OCI-LY7 (cell line): ENCODE results near the gene BRCA2. TPM values are rescaled to one million over a fixed set of nuclear protein-coding genes. Genes with fewer than 3 reads are reported as not detected.
A peak's percentile ranks its signal among the peaks of the same experiment; 100 is the strongest.

Experiments used
- BruUV-seq: library from RNA; stranded (reverse); fragments of 400-500 nt; replicated peaks from 2 replicates; lab custom pipeline; 2021; lab: Mats Ljungman, UMichigan
- CTCF ChIA-PET: fragments of 300-600 bp; sonication (Branson Sonifier 250); formaldehyde crosslinking; loops from one replicate; lab custom pipeline; 2022; ENCODE audit warnings: antibody characterized with exemption; ENCODE audit not compliant: unreplicated experiment; lab: Charles Lee
- POLR2A ChIA-PET: fragments of 300-600 bp; sonication (Branson Sonifier 250); formaldehyde crosslinking; loops from one replicate; lab custom pipeline; 2022; ENCODE audit warnings: antibody characterized with exemption; lab: Charles Lee
- DNase-seq: peaks from one replicate; pipeline ENCODE4 v3.0.0-alpha.2; 2015; ENCODE audit warnings: low spot score
- H2AFZ ChIP-seq: fragments of 200-600 bp; sonication (generic), shearing (Covaris generic); 2 replicates; pipeline ENCODE4 v1.6.1; 2014; ENCODE audit warnings: mild to moderate bottlenecking, antibody characterized with exemption, low read length, moderate library complexity
- H3K27ac ChIP-seq: fragments of 200-600 bp; sonication (generic); 2 replicates; pipeline ENCODE4 v1.5.1; 2014; ENCODE audit warnings: mixed run types, low read depth, mild to moderate bottlenecking, moderate library complexity, low read length, inconsistent platforms; ENCODE audit not compliant: poor library complexity, severe bottlenecking
- H3K36me3 ChIP-seq: fragments of 200-600 bp; sonication (generic); 2 replicates; pipeline ENCODE4 v1.6.1; 2014; ENCODE audit warnings: mild to moderate bottlenecking, antibody characterized with exemption, low read length, moderate library complexity, mixed read lengths; ENCODE audit not compliant: insufficient read depth
- H3K4me1 ChIP-seq: fragments of 200-600 bp; sonication (generic); 2 replicates; pipeline ENCODE4 v1.5.1; 2014; ENCODE audit warnings: mild to moderate bottlenecking, low read length; ENCODE audit not compliant: insufficient read depth, poor library complexity, severe bottlenecking
- H3K4me2 ChIP-seq: fragments of 200-600 bp; sonication (generic); 2 replicates; pipeline ENCODE4 v1.6.1; 2014; ENCODE audit warnings: mild to moderate bottlenecking, low read length
- H3K4me3 ChIP-seq: fragments of 200-600 bp; sonication (generic); 2 replicates; pipeline ENCODE4 v1.5.1; 2014; ENCODE audit warnings: mild to moderate bottlenecking, low read depth, low read length; ENCODE audit not compliant: poor library complexity, severe bottlenecking
- H3K79me2 ChIP-seq: fragments of 200-600 bp; sonication (generic); 2 replicates; pipeline ENCODE4 v1.6.1; 2016; ENCODE audit warnings: low read depth, mild to moderate bottlenecking, low read length, moderate library complexity, mixed read lengths; ENCODE audit not compliant: insufficient read depth
- H3K9me2 ChIP-seq: fragments of 200-600 bp; sonication (generic); 2 replicates; pipeline ENCODE4 v1.6.1; 2016; ENCODE audit warnings: mild to moderate bottlenecking, low read length, mixed read lengths; ENCODE audit not compliant: insufficient read depth
- H3K9me3 ChIP-seq: fragments of 200-600 bp; sonication (generic); 2 replicates; pipeline ENCODE4 v1.6.1; 2014; ENCODE audit warnings: mild to moderate bottlenecking, mixed run types, low read length, mixed read lengths
- H4K20me1 ChIP-seq: fragments of 200-600 bp; sonication (generic); 2 replicates; pipeline ENCODE4 v1.6.1; 2014; ENCODE audit warnings: mild to moderate bottlenecking, antibody characterized with exemption, low read length, moderate library complexity, mixed read lengths; ENCODE audit not compliant: insufficient read depth
- EZH2phosphoT487 ChIP-seq: fragments of 200-600 bp; sonication (generic); IDR thresholded peaks from 2 replicates; pipeline ENCODE4 v1.6.1; 2018; ENCODE audit warnings: low read depth, borderline replicate concordance, mild to moderate bottlenecking, mixed run types, antibody characterized with exemption, low read length, moderate library complexity, mixed read lengths
- intact Hi-C: fragments of 100-400 bp; cut with micrococcal nuclease; formaldehyde crosslinking; loops from one replicate; pipeline ENCODE4 v1.10.0; 2022; ENCODE audit not compliant: unreplicated experiment
- total RNA-seq, 2 experiments: library from RNA; depleted of rRNA in 1 of 2; stranded (reverse); fragments of >200 nt in 1 of 2; shearing (Covaris generic) in 1 of 2; gene quantifications; 2 replicates each; pipeline ENCODE4 v1.2.3, GENCODE V29; 2014 to 2022
- TF ChIP-seq, protein P1 (sequence below): fragments of 200-600 bp; sonication (generic); conservative IDR thresholded peaks from 2 replicates; pipeline ENCODE4 v1.5.1; 2014; ENCODE audit warnings: mild to moderate bottlenecking, antibody characterized with exemption, low read length, moderate library complexity, mixed read lengths

BRCA2 gene
- total RNA-seq, 2 experiments from 2014 or later: 25.8 to 34.3 TPM

GRCh38 chr13:32413284-32413683 is 98.0 kb downstream of the BRCA2 start:
- CTCF ChIA-PET: no interaction called here

GRCh38 chr13:32414580-32414979 is 99.3 kb downstream of the BRCA2 start:
- no peaks in the 10 kb centered on the region for H3K79me2 ChIP-seq
- no peaks in the 10 kb centered on the region for H3K9me2 ChIP-seq
- no peak overlapping the region for H3K27ac ChIP-seq
- no peak for DNase-seq
- H4K20me1 ChIP-seq: no peaks in the 10 kb centered on the region
- no peaks in the 10 kb centered on the region for H3K4me1 ChIP-seq
- BruUV-seq: no TSS peak
- TF ChIP-seq EZH2phosphoT487: no peak
- TF ChIP-seq, protein P1, sequence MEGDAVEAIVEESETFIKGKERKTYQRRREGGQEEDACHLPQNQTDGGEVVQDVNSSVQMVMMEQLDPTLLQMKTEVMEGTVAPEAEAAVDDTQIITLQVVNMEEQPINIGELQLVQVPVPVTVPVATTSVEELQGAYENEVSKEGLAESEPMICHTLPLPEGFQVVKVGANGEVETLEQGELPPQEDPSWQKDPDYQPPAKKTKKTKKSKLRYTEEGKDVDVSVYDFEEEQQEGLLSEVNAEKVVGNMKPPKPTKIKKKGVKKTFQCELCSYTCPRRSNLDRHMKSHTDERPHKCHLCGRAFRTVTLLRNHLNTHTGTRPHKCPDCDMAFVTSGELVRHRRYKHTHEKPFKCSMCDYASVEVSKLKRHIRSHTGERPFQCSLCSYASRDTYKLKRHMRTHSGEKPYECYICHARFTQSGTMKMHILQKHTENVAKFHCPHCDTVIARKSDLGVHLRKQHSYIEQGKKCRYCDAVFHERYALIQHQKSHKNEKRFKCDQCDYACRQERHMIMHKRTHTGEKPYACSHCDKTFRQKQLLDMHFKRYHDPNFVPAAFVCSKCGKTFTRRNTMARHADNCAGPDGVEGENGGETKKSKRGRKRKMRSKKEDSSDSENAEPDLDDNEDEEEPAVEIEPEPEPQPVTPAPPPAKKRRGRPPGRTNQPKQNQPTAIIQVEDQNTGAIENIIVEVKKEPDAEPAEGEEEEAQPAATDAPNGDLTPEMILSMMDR: no peak
- intact Hi-C loops: no loop called here
- ChIA-PET POLR2A (interaction anchor here (0.8 to 0.9 kb wide), 2 partner anchors 10 to 28 kb away, joined by 3 to 7 read pairs; no protein-coding TSS in a partner anchor), CTCF (no interaction called here)
- H3K9me3 ChIP-seq: no peaks in the 10 kb centered on the region
- H2AFZ ChIP-seq: no peak overlapping the region
- H3K4me3 ChIP-seq: no peak overlapping the region
- no peak overlapping the region for H3K4me2 ChIP-seq
- no peaks in the 10 kb centered on the region; the same call in 1 of the 2 replicates for H3K36me3 ChIP-seq

More at GRCh38 chr13:32413284-32413683, 98.0 kb downstream of the BRCA2 start:
- no peak overlapping the region for H2AFZ ChIP-seq
- H3K27ac ChIP-seq: no peak overlapping the region
- TF ChIP-seq, protein P1: no peak
- TF ChIP-seq EZH2phosphoT487: no peak
- H3K4me1 ChIP-seq: no peaks in the 10 kb centered on the region
- H3K9me3 ChIP-seq: no peaks in the 10 kb centered on the region
- no peaks in the 10 kb centered on the region for H3K9me2 ChIP-seq
- H3K79me2 ChIP-seq: no peaks in the 10 kb centered on the region
- intact Hi-C loops: no loop called here
- no peaks in the 10 kb centered on the region for H4K20me1 ChIP-seq
- no peak overlapping the region for H3K4me3 ChIP-seq
- H3K36me3 ChIP-seq: no peaks in the 10 kb centered on the region
- no peak overlapping the region for H3K4me2 ChIP-seq
- POLR2A ChIA-PET: no interaction called here
- DNase-seq: no peak
- no TSS peak for BruUV-seq

- peaks cover 3% of the 10 kb centered on the region; the same call in 1 of the 2 replicates for H3K9me3 ChIP-seq
- BruUV-seq: no TSS peak
- no peak overlapping the region for H3K4me2 ChIP-seq
- no peaks in the 10 kb centered on the region for H4K20me1 ChIP-seq
- intact Hi-C loops: no loop called here
- DNase-seq: peak; percentile 20
- peaks cover 3% of the 10 kb centered on the region; the same call in 1 of the 2 replicates for H3K36me3 ChIP-seq
- TF ChIP-seq, protein P1: peak; percentile 72
- TF ChIP-seq EZH2phosphoT487: no peak
- H3K4me1 ChIP-seq: no peaks in the 10 kb centered on the region
- no peaks in the 10 kb centered on the region for H3K79me2 ChIP-seq
- H3K4me3 ChIP-seq: no peak overlapping the region
- ChIA-PET CTCF (no interaction called here), POLR2A (interaction anchor here (0.9 to 1.0 kb wide), 2 partner anchors 18 to 28 kb away, joined by 3 to 7 read pairs; no protein-coding TSS in a partner anchor)
- H3K27ac ChIP-seq: no peak overlapping the region
- no peaks in the 10 kb centered on the region for H3K9me2 ChIP-seq
- H2AFZ ChIP-seq: no peak overlapping the region
These were observed 99.7 kb downstream of the BRCA2 start for GRCh38 chr13:32415019-32415418.
